MM.1S (cell line): ENCODE measurements around the gene BTN3A1.
"Not testable (repeated sequence)": the region's sequence is repeated elsewhere in the genome, so short reads cannot be mapped to it uniquely, and the experiment has no call there.

ENCODE experiments used
- DNase-seq: peaks from one replicate; pipeline ENCODE4 v3.0.0-alpha.2; 2015
- H2AFZ ChIP-seq: fragments of 300-600 bp; sonication (generic); 2 replicates; pipeline ENCODE4 v1.6.0; 2016; ENCODE audit warnings: antibody characterized with exemption, low read length
- H3F3A ChIP-seq: fragments of 300-600 bp; sonication (generic); 2 replicates; pipeline ENCODE4 v1.6.1; 2016; ENCODE audit warnings: mild to moderate bottlenecking, antibody characterized with exemption, low read length, moderate library complexity, mixed read lengths; ENCODE audit not compliant: insufficient read depth
- H3K27ac ChIP-seq: fragments of 300-600 bp; sonication (generic); 2 replicates; pipeline ENCODE4 v1.5.1; 2016; ENCODE audit warnings: mild to moderate bottlenecking, low read length
- H3K27me3 ChIP-seq: fragments of 300-600 bp; sonication (generic); replicated peaks from 2 replicates; pipeline ENCODE4 v1.6.0; 2016; ENCODE audit warnings: low read length; ENCODE audit not compliant: insufficient read depth
- H3K36me3 ChIP-seq: fragments of 300-600 bp; sonication (generic); replicated peaks from 2 replicates; pipeline ENCODE4 v1.6.1; 2016; ENCODE audit warnings: mild to moderate bottlenecking, low read length, mixed read lengths; ENCODE audit not compliant: insufficient read depth
- H3K4me1 ChIP-seq: fragments of 300-600 bp; sonication (generic); 2 replicates; pipeline ENCODE4 v1.6.1; 2016; ENCODE audit warnings: low read length, mixed read lengths
- H3K4me2 ChIP-seq: fragments of 300-600 bp; sonication (generic); 2 replicates; pipeline ENCODE4 v1.6.0; 2016; ENCODE audit warnings: low read depth, low read length
- H3K4me3 ChIP-seq: fragments of 300-600 bp; sonication (generic); 2 replicates; pipeline ENCODE4 v1.5.1; 2016; ENCODE audit warnings: low read length, mixed read lengths
- H3K79me2 ChIP-seq: fragments of 300-600 bp; sonication (generic); 2 replicates; pipeline ENCODE4 v1.6.1; 2016; ENCODE audit warnings: mixed run types, low read length, mixed read lengths
- H3K9ac ChIP-seq: fragments of 300-600 bp; sonication (generic); 2 replicates; pipeline ENCODE4 v1.6.1; 2016; ENCODE audit warnings: low read length, mixed read lengths
- H3K9me2 ChIP-seq: fragments of 300-600 bp; sonication (generic); replicated peaks from 2 replicates; pipeline ENCODE4 v1.6.1; 2016; ENCODE audit warnings: mild to moderate bottlenecking, low read length, mixed read lengths; ENCODE audit not compliant: insufficient read depth
- H3K9me3 ChIP-seq: fragments of 300-600 bp; sonication (generic); replicated peaks from 2 replicates; pipeline ENCODE4 v1.6.1; 2016; ENCODE audit warnings: mild to moderate bottlenecking, low read length, mixed read lengths; ENCODE audit not compliant: insufficient read depth
- H4K20me1 ChIP-seq: fragments of 300-600 bp; sonication (generic); 2 replicates; pipeline ENCODE4 v1.6.1; 2016; ENCODE audit warnings: mild to moderate bottlenecking, low read length, moderate library complexity, mixed read lengths; ENCODE audit not compliant: insufficient read depth
- CTCF ChIP-seq: fragments of 300-600 bp; sonication (generic); IDR thresholded peaks from 2 replicates; pipeline ENCODE4 v1.5.1; 2016; ENCODE audit warnings: antibody characterized with exemption, low read length, mixed read lengths
- EZH2 ChIP-seq: fragments of 300-600 bp; sonication (generic); optimal IDR thresholded peaks from 2 replicates; pipeline ENCODE3; 2017; ENCODE audit warnings: low read depth, mild to moderate bottlenecking, antibody characterized with exemption, low read length, mixed read lengths
- EZH2phosphoT487 ChIP-seq: fragments of 300-600 bp; sonication (generic); IDR thresholded peaks from 2 replicates; pipeline ENCODE4 v1.6.1; 2018; ENCODE audit warnings: antibody characterized with exemption, low read length

BTN3A1 gene

GRCh38 chr6:26416288-26416687, 14.2 kb downstream of the BTN3A1 start:
- Histone ChIP-seq H3K9me2 (no peaks in the 10 kb centered on the region), H4K20me1 (no peaks in the 10 kb centered on the region)
- DNase-seq = no peak

GRCh38 chr6:26418077-26418476, 16.0 kb downstream of the BTN3A1 start:
- H4K20me1 ChIP-seq, H3F3A ChIP-seq, H3K9me3 ChIP-seq, H3K9ac ChIP-seq, H3K79me2 ChIP-seq, H3K9me2 ChIP-seq, H3K36me3 ChIP-seq, H3K27ac ChIP-seq, H3K4me2 ChIP-seq, H3K4me3 ChIP-seq, H3K27me3 ChIP-seq, H2AFZ ChIP-seq, DNase-seq, H3K4me1 ChIP-seq: not testable (repeated sequence)

More at GRCh38 chr6:26416288-26416687, 14.2 kb downstream of the BTN3A1 start:
- H3K36me3 ChIP-seq = 0 out of 2 replicates have a peak, but pooled peaks cover 3% of the 10 kb centered on the region
- TF ChIP-seq EZH2 (no peak), EZH2phosphoT487 (no peak), CTCF (no peak)
- no peak overlapping the region for H2AFZ ChIP-seq
- no peak overlapping the region for H3K9ac ChIP-seq
- H3K9me3 ChIP-seq = no peaks in the 10 kb centered on the region
- H3F3A ChIP-seq = peaks cover 3% of the 10 kb centered on the region
- H3K4me1 ChIP-seq = peaks cover 10% of the 10 kb centered on the region
- H3K27ac ChIP-seq = no peak overlapping the region
- H3K79me2 ChIP-seq = no peaks in the 10 kb centered on the region
- H3K4me2 ChIP-seq = no peak overlapping the region
- no peaks in the 10 kb centered on the region for H3K27me3 ChIP-seq
- H3K4me3 ChIP-seq = no peak overlapping the region

GRCh38 chr6:26418795-26419194, 16.7 kb downstream of the BTN3A1 start:
- H3K4me2 ChIP-seq, H3K27me3 ChIP-seq, H2AFZ ChIP-seq, H3K27ac ChIP-seq, H3K9me2 ChIP-seq, H3F3A ChIP-seq, H3K9me3 ChIP-seq, H3K4me3 ChIP-seq, H3K79me2 ChIP-seq, H3K9ac ChIP-seq, H3K36me3 ChIP-seq, H4K20me1 ChIP-seq, DNase-seq, H3K4me1 ChIP-seq: not testable (repeated sequence)

GRCh38 chr6:26420688-26421171, 18.7 kb downstream of the BTN3A1 start:
- peak overlapping the region; percentile 78 for H3K4me2 ChIP-seq
- H3F3A ChIP-seq = peaks cover 3% of the 10 kb centered on the region
- no peaks in the 10 kb centered on the region for H3K27me3 ChIP-seq
- H3K27ac ChIP-seq = peak overlapping the region; percentile 52; the same call in 1 of the 2 replicates
- H3K4me3 ChIP-seq = peak overlapping the region; percentile 87
- TF ChIP-seq EZH2 (no peak), CTCF (peak; percentile 66), EZH2phosphoT487 (no peak)
- peak overlapping the region; percentile 81; the same call in 1 of the 2 replicates for H3K9ac ChIP-seq
- peak; percentile 59 for DNase-seq
- H3K9me3 ChIP-seq = no peaks in the 10 kb centered on the region
- H3K4me1 ChIP-seq = peaks cover 10% of the 10 kb centered on the region
- 0 out of 2 replicates have a peak, but pooled peaks cover 7% of the 10 kb centered on the region for H3K79me2 ChIP-seq
- peak overlapping the region; percentile 97 for H2AFZ ChIP-seq
- no peaks in the 10 kb centered on the region for H4K20me1 ChIP-seq
- no peaks in the 10 kb centered on the region for H3K9me2 ChIP-seq
- H3K36me3 ChIP-seq = no peaks in the 10 kb centered on the region
